GM12864 (cell line): ENCODE data around the gene USP47.

Experiments used
- DNase-seq: peaks from one replicate; pipeline ENCODE4 v3.0.0-alpha.2; 2011; ENCODE audit warnings: low read depth
- H3K4me3 ChIP-seq: 2 replicates; pipeline ENCODE4 v1.5.1; 2011; ENCODE audit warnings: mild to moderate bottlenecking, low read depth, low read length, control low read depth
- TF ChIP-seq, protein P1 (sequence below): IDR thresholded peaks from 2 replicates; pipeline ENCODE4 v1.5.1; 2011; ENCODE audit warnings: low read depth, mild to moderate bottlenecking, moderate library complexity, low read length, control low read depth, inconsistent platforms; ENCODE audit errors: missing control alignments

Gene USP47

DNA sequence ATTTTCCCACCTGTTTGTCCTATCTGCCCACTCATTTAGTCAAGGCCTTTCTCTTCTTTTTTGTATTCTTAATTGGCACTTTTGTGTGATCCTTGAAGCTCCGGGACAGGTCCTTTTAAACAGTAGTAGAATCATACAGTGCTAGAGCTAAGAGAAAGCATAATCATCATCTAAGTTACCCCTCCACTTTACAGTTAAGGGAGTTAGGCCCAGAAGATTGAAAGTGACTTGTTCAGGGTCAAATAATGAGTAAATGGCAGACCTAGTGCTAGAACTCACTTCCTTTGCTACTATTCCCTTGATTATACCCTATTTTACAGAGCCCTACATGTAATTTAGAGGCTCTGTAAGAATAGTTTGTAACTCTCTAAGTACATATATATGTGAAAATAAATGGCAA is 2.5 kb downstream of the USP47 start:
- no peak for DNase-seq
- TF ChIP-seq, protein P1, sequence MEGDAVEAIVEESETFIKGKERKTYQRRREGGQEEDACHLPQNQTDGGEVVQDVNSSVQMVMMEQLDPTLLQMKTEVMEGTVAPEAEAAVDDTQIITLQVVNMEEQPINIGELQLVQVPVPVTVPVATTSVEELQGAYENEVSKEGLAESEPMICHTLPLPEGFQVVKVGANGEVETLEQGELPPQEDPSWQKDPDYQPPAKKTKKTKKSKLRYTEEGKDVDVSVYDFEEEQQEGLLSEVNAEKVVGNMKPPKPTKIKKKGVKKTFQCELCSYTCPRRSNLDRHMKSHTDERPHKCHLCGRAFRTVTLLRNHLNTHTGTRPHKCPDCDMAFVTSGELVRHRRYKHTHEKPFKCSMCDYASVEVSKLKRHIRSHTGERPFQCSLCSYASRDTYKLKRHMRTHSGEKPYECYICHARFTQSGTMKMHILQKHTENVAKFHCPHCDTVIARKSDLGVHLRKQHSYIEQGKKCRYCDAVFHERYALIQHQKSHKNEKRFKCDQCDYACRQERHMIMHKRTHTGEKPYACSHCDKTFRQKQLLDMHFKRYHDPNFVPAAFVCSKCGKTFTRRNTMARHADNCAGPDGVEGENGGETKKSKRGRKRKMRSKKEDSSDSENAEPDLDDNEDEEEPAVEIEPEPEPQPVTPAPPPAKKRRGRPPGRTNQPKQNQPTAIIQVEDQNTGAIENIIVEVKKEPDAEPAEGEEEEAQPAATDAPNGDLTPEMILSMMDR, result no peak
- H3K4me3 ChIP-seq, result peak overlapping the region; percentile 71; the same call in 1 of the 2 replicates

DNA sequence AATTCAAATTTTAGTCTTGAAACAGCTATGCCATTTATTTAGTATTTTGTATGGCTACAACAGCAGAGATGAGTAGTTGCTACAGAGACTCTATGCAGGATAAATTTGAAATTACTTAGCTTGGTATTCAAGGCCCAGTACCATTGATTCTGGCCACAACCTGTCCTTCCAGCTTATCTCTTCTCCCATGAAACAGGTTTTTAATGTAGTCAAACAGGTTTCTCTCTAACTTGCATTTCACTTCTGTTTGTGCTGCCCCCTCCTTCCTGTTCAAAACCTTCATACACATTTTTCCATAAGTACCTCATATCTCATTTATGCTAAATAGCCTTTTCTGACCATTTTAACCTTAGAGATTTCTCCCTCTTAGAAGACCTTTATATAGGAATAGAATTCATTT is 3.3 kb downstream of the USP47 start:
- TF ChIP-seq, protein P1, result no peak
- no peak for DNase-seq
- H3K4me3 ChIP-seq, result no peak overlapping the region

DNA sequence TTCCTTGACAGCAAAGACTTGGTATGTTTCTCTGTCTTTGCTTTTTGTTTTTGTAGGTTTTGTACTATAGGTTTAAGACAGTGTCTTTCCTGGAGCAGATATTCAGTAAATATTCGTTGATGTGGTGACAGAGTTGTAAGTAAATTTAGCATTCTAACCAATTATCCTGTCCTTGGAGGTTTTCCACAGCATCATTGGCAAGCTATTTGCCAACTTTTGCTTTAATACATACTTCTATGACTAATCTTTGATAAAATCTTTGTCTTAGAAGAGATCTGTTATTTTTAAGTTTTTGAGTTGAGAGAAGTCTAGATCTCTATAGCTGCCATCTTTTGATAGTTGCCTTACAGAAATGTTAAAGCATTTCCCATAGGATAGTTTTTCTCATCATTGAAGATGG is 3.8 kb downstream of the USP47 start:
- DNase-seq, result no peak
- TF ChIP-seq, protein P1, result no peak
- H3K4me3 ChIP-seq, result no peak overlapping the region

DNA sequence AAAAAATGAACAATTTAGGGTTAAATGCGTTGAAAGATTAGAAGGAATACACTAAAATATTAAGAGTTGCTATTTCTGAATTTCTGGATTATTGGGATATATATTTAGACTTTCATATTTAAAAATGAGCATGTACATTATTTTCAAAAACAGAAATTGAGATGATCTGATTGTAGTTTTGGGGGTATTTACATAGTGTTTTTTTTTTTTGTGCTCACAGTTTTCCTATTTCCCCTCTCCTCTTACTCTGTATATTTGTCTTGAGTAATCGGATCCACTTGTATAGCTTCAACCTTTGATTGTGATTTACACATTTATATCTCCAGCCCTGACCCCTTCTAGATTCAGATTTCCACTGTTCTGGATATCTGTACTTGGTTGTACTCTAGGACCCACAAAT is 5.3 kb downstream of the USP47 start:
- DNase-seq, result no peak
- no peak overlapping the region for H3K4me3 ChIP-seq
- TF ChIP-seq, protein P1, result no peak

DNA sequence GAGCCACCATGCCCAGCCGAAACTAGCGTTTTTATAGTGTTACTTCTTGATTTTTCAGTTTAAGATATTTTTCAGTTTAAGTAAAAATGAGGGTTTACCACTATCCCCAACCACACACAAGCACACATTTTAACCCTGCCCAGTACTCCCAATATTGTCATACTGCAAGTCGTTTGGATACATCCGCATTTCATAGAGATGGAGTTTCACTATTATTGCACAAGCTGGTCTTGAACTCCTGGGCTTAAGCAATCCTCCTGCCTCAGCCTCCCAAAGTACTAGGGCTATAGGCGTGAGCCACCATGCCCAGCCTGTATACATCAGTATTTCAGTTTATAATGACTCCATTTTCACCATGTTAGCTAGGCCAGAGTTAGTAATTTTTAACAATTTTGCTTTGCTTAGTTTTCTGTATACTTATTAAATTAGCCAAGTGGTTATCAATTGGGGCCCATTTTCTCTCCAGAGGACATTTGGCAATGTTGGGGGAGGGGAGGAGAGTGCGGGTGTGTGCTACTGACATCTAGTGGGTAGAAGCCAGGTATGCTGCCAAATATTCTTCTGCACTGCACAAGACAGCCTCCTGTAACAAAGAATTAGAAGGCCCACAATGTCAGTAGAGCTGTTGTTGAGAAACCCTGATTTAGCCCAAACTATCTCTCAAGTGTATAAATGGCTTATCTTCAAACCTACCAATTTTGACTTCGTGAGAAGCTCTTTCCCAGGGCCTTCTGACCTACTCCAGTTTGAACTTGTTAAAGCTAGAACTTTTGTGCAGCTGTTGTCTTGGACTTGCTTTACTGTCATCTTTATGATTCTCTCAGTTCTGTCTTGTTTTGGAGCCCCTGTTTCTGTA is 7.3 kb downstream of the USP47 start:
- no peak overlapping the region for H3K4me3 ChIP-seq
- no peak for DNase-seq
- TF ChIP-seq, protein P1, result peak; percentile 89

DNA sequence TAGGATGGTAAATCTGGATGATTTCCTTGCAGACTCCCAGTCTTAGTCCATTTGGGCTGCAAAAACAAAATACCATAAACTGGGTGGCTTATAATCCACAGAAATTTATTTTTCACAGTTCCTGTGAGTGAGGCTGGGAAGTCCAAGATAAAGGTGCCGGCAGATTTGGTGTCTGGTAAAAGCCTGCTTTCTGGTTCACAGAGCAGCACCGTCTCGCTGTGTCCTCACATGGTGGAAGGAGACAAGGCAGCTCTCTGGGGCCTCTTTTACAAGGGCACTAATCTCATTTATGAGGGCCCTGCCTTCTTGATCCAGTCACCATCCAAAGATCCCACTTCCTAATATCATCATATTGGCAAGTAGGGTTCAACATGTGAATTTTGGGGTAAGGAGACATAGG is 8.9 kb downstream of the USP47 start:
- no peak for DNase-seq
- no peak overlapping the region for H3K4me3 ChIP-seq
- TF ChIP-seq, protein P1, result no peak

DNA sequence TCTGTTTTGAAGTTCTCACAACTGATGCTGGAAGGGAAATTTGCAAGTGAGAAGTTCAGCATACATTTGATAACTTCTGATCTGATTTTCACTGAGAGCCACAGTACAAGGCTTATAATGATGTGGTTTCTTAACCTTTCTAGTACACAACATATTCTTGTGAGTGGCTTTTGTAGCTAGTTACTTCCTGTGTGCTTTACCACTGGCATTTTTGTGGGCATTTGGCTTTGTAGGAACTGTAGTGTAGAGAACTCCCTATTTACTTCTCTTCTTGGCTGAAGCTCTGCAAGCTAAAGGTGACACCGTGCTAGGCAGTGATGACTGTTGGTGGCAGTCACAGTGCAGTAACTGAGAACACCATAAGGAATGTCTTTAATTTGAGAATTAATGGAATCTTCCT is 14.9 kb downstream of the USP47 start:
- no peak for DNase-seq
- TF ChIP-seq, protein P1, result no peak
- H3K4me3 ChIP-seq, result no peak overlapping the region
